Measurements from ENCODE around the gene COX6A2.

DNA sequence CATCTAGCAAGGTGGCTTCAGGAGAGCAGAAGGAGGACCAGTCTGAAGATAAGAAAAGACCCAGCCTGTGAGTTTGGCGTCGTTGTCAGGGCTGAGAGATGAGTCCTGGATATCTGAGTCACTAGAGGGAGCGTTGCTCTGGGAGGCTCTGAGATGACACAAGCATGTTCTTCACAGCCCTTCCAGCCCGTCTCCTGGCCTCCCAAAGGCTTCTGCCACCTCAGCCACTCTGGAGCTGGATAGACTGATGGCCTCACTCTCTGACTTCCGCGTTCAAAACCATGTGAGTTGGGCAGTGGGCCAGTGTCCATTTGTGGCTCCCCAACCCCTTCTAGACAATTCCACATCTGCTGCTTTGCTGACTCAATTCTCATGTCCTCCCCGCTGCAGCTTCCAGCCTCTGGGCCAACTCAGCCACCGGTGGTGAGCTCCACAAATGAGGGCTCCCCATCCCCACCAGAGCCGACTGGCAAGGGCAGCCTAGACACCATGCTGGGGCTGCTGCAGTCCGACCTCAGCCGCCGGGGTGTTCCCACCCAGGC lies 46.1 kb upstream of the COX6A2 start:
- TF ChIP-seq CTCF (IDR thresholded peaks at IDR 0.05) (no peak), POLR2A (IDR thresholded peaks at IDR 0.05) (no peak), EP300 (IDR thresholded peaks at IDR 0.05) (no peak)

Data from tibial nerve (tissue), 4 donors.